SK-N-SH (cell line): ENCODE data around the gene SAMD5.

Experiments used
- FOXM1 ChIP-seq: IDR thresholded peaks from 2 replicates; pipeline ENCODE4 v1.4.0; 2012; ENCODE audit warnings: low read depth, mild to moderate bottlenecking
- MAX ChIP-seq: IDR thresholded peaks from 2 replicates; pipeline ENCODE4 v1.4.0; 2012; ENCODE audit warnings: low read depth
- POLR2AphosphoS5 ChIP-seq: IDR thresholded peaks from 2 replicates; pipeline ENCODE4 v1.6.1; 2012; ENCODE audit warnings: low read depth, low read length
- SMC3 ChIP-seq: IDR thresholded peaks from 2 replicates; pipeline ENCODE4 v1.6.1; 2012; ENCODE audit warnings: low read depth, low read length, improper control_type of control experiment
- TAF1 ChIP-seq: IDR thresholded peaks from 2 replicates; pipeline ENCODE4 v1.6.1; 2012; ENCODE audit warnings: low read depth, mild to moderate bottlenecking, low read length, moderate library complexity, borderline replicate concordance
- TF ChIP-seq, protein P1 (sequence below): fragments of 200-600 bp; sonication (generic); IDR thresholded peaks from 2 replicates; pipeline ENCODE4 v1.6.1; 2017; ENCODE audit warnings: antibody characterized with exemption, mild to moderate bottlenecking, moderate library complexity
- TF ChIP-seq, protein P2 (sequence below): fragments of 150-350 bp; IDR thresholded peaks from 2 replicates; pipeline ENCODE4 v1.6.1; 2016; ENCODE audit warnings: mild to moderate bottlenecking, low read depth, low read length

- TF ChIP-seq, protein P1, sequence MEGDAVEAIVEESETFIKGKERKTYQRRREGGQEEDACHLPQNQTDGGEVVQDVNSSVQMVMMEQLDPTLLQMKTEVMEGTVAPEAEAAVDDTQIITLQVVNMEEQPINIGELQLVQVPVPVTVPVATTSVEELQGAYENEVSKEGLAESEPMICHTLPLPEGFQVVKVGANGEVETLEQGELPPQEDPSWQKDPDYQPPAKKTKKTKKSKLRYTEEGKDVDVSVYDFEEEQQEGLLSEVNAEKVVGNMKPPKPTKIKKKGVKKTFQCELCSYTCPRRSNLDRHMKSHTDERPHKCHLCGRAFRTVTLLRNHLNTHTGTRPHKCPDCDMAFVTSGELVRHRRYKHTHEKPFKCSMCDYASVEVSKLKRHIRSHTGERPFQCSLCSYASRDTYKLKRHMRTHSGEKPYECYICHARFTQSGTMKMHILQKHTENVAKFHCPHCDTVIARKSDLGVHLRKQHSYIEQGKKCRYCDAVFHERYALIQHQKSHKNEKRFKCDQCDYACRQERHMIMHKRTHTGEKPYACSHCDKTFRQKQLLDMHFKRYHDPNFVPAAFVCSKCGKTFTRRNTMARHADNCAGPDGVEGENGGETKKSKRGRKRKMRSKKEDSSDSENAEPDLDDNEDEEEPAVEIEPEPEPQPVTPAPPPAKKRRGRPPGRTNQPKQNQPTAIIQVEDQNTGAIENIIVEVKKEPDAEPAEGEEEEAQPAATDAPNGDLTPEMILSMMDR, result no peak
- no peak for TF ChIP-seq FOXM1
- TF ChIP-seq MAX, result no peak
- no peak for TF ChIP-seq TAF1
- TF ChIP-seq POLR2AphosphoS5, result no peak
- TF ChIP-seq, protein P2, sequence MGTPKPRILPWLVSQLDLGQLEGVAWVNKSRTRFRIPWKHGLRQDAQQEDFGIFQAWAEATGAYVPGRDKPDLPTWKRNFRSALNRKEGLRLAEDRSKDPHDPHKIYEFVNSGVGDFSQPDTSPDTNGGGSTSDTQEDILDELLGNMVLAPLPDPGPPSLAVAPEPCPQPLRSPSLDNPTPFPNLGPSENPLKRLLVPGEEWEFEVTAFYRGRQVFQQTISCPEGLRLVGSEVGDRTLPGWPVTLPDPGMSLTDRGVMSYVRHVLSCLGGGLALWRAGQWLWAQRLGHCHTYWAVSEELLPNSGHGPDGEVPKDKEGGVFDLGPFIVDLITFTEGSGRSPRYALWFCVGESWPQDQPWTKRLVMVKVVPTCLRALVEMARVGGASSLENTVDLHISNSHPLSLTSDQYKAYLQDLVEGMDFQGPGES, result no peak
- TF ChIP-seq SMC3, result no peak
Observed at GRCh38 chr6:147507162-147508041, 1.1 kb upstream of the SAMD5 start.
